ENCODE data around the gene PSMC3IP.

DNA sequence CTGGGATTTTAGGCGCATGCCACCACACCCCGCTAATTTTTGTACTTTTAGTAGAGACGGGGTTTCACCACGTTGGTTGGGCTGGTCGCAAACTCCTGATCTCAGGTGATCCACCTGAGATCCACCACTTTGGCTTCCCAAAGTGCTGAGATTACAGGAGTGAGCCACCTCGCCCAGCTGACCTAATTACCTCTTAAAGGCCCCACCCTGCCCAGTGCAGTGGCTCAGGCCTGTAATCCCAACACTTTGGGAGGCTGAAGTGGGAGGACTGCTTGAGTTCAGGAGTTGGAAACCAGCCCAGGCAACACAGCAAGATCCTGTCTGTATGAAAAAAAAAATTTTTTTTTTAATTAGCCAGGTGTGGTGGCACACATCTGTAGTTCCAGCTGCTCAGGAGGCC lies 18.5 kb downstream of the PSMC3IP start:
- TF ChIP-seq, protein P1, sequence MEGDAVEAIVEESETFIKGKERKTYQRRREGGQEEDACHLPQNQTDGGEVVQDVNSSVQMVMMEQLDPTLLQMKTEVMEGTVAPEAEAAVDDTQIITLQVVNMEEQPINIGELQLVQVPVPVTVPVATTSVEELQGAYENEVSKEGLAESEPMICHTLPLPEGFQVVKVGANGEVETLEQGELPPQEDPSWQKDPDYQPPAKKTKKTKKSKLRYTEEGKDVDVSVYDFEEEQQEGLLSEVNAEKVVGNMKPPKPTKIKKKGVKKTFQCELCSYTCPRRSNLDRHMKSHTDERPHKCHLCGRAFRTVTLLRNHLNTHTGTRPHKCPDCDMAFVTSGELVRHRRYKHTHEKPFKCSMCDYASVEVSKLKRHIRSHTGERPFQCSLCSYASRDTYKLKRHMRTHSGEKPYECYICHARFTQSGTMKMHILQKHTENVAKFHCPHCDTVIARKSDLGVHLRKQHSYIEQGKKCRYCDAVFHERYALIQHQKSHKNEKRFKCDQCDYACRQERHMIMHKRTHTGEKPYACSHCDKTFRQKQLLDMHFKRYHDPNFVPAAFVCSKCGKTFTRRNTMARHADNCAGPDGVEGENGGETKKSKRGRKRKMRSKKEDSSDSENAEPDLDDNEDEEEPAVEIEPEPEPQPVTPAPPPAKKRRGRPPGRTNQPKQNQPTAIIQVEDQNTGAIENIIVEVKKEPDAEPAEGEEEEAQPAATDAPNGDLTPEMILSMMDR (IDR thresholded peaks at IDR 0.05) = no peak
- TF ChIP-seq POLR2A (IDR thresholded peaks at IDR 0.05) = no peak
- TF ChIP-seq EP300 (IDR thresholded peaks at IDR 0.05) = no peak

All from tibial nerve (tissue), 4 donors.